NCI-H82 treated with DMSO at 0.1 percent for 48 hours (cell line): ENCODE data around the gene LRRC74A.

Source experiments
- DNase-seq: peaks from one replicate; lab custom pipeline; 2025; ENCODE audit not compliant: unreplicated experiment; lab: John Stamatoyannopoulos, UW

The LRRC74A gene

DNA sequence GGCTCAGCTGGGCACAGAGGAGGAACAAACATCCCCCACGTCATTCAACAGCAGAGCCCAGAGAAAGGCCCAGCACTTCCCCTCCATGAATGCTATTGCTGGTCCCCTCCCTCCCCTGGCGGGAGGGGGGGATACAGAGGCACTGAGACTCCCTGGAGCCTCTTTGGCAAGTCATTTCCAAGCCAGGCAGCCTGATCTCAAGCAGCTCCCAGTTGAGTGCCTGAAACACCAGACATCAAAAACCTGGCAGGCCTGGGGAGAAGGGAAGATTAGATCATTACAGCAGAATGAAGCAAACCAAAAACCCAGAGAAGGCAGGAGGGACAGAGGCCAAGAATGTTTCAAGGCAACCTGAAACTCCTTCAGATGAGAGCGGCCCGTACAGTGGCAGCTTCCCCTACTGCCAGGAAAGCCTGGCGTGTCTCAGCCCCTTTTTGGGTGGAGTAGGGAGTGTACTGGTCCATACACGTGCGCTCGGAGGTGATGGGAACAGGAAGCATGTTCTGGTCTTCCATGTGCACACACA lies 92.1 kb downstream of the LRRC74A start:
- DNase-seq, result no peak

DNA sequence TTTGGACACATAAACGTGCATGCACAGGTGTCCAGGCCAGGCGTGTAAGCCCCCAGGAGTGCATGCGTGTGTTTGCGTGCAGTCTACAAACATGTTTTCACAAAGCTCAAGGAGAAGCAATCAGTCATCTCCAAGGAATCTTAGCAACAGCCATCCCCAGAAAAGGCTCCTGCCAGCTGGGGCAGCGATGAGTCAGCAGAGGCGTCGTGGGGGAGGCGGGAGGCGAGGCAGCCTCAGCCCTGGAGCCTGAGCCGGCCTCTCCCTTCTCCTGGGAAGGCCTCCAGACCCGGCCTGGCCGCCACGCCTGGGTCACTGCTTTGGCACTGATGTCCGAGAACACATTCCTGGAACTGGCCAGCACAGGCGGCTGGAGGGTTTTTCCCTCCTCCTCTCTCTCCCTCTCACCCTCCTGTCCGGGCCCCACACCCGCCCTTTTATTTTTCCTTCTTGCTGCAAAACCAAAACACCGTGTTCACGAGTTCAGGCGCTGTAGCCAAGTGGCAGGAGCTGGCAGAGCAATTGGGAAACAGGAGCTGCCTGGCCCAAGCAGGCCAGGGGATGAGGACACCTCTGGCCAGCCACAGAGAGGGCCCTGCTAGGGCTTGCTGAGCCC lies 92.7 kb downstream of the LRRC74A start:
- peak; percentile 50 for DNase-seq
